Ascending aorta (tissue), 2 donors: ENCODE data around the gene BRF1. TPM values are rescaled to one million over a fixed set of nuclear protein-coding genes. Genes with fewer than 3 reads are reported as not detected.

Experiments used
- DNase-seq, 2 donors: peaks; one replicate each; pipeline ENCODE4 v3.0.0-alpha.2; 2019; ENCODE audit warnings: low spot score in 2 of 2
- H3K27ac ChIP-seq, 2 donors: fragments of 200-600 bp; sonication (generic); one replicate each; pipeline ENCODE4 v1.5.1; 2016 to 2017; ENCODE audit warnings: mild to moderate bottlenecking in 1 of 2
- H3K27me3 ChIP-seq: fragments of 200-600 bp; sonication (generic); one replicate; pipeline ENCODE4 v1.5.1; 2017
- H3K36me3 ChIP-seq, 2 donors: fragments of 200-600 bp; sonication (generic); one replicate each; pipeline ENCODE4 v1.5.1; 2016
- H3K4me1 ChIP-seq, 2 donors: fragments of 200-600 bp; sonication (generic); one replicate each; pipeline ENCODE4 v1.5.1; 2016 to 2017; ENCODE audit warnings: mild to moderate bottlenecking in 1 of 2
- H3K4me3 ChIP-seq, 2 donors: fragments of 200-600 bp; sonication (generic); one replicate each; pipeline ENCODE4 v1.5.1; 2016 to 2017; ENCODE audit warnings: mild to moderate bottlenecking in 1 of 2
- H3K9me3 ChIP-seq, 2 donors: fragments of 200-600 bp; sonication (generic); one replicate each; pipeline ENCODE4 v1.5.1; 2016
- intact Hi-C: fragments of 100-400 bp; cut with DNase I; formaldehyde crosslinking; loops from one replicate; pipeline ENCODE4 v1.15.1; 2023
- total RNA-seq: library from RNA; depleted of rRNA; stranded (reverse); fragments of >200 nt; gene quantifications from one replicate; pipeline ENCODE4 v1.1.0, GENCODE V29; 2016
- TF ChIP-seq, protein P1 (sequence below), 3 experiments: fragments of 200-600 bp in 2 of 3; fragments of 450-650 bp in 1 of 3; sonication (generic) in 2 of 3; IDR thresholded peaks; one replicate each; pipeline ENCODE4 v1.5.1; 2016 to 2019; ENCODE audit warnings: antibody characterized with exemption in 3 of 3, mild to moderate bottlenecking in 1 of 3, moderate library complexity in 1 of 3

BRF1 gene
- total RNA-seq, 1 donor from 2014 or later, result 60.9 TPM

- TF ChIP-seq, protein P1, sequence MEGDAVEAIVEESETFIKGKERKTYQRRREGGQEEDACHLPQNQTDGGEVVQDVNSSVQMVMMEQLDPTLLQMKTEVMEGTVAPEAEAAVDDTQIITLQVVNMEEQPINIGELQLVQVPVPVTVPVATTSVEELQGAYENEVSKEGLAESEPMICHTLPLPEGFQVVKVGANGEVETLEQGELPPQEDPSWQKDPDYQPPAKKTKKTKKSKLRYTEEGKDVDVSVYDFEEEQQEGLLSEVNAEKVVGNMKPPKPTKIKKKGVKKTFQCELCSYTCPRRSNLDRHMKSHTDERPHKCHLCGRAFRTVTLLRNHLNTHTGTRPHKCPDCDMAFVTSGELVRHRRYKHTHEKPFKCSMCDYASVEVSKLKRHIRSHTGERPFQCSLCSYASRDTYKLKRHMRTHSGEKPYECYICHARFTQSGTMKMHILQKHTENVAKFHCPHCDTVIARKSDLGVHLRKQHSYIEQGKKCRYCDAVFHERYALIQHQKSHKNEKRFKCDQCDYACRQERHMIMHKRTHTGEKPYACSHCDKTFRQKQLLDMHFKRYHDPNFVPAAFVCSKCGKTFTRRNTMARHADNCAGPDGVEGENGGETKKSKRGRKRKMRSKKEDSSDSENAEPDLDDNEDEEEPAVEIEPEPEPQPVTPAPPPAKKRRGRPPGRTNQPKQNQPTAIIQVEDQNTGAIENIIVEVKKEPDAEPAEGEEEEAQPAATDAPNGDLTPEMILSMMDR (IDR thresholded peaks at IDR 0.05), result no peak
- intact Hi-C loops, result no loop called here
- Histone ChIP-seq H3K4me1 (peaks cover 7 to 20% of the 10 kb centered on the region in 2 donors), H3K9me3 (no peaks in the 10 kb centered on the region), H3K36me3 (no peaks in the 10 kb centered on the region), H3K4me3 (no peak overlapping the region), H3K27me3 (no peaks in the 10 kb centered on the region), H3K27ac (no peak overlapping the region)
- no peak for DNase-seq
Observed at GRCh38 chr14:105172476-105172875, 128.3 kb downstream of the BRF1 start.

GRCh38 chr14:105171004-105171673 lies 129.7 kb downstream of the BRF1 start:
- Histone ChIP-seq H3K4me1 (peaks cover 7 to 23% of the 10 kb centered on the region in 2 donors), H3K9me3 (no peaks in the 10 kb centered on the region), H3K36me3 (no peaks in the 10 kb centered on the region), H3K27ac (peak overlapping the region in 1 of 2 donors; percentile 13), H3K27me3 (no peaks in the 10 kb centered on the region), H3K4me3 (no peak overlapping the region)
- no peak for DNase-seq
- TF ChIP-seq, protein P1 (IDR thresholded peaks at IDR 0.05), result no peak
- intact Hi-C loops, result no loop called here

- intact Hi-C loops, result loop anchor here (10.0 kb wide), 1 partner anchor 1285 kb away; no protein-coding TSS in a partner anchor
- Histone ChIP-seq H3K27ac (no peak overlapping the region), H3K4me3 (no peak overlapping the region), H3K4me1 (peaks cover 7 to 26% of the 10 kb centered on the region in 2 donors), H3K9me3 (no peaks in the 10 kb centered on the region), H3K36me3 (no peaks in the 10 kb centered on the region), H3K27me3 (no peaks in the 10 kb centered on the region)
- no peak for DNase-seq
- TF ChIP-seq, protein P1 (IDR thresholded peaks at IDR 0.05), result no peak
Observed at GRCh38 chr14:105169776-105170655, 130.8 kb downstream of the BRF1 start.

DNA sequence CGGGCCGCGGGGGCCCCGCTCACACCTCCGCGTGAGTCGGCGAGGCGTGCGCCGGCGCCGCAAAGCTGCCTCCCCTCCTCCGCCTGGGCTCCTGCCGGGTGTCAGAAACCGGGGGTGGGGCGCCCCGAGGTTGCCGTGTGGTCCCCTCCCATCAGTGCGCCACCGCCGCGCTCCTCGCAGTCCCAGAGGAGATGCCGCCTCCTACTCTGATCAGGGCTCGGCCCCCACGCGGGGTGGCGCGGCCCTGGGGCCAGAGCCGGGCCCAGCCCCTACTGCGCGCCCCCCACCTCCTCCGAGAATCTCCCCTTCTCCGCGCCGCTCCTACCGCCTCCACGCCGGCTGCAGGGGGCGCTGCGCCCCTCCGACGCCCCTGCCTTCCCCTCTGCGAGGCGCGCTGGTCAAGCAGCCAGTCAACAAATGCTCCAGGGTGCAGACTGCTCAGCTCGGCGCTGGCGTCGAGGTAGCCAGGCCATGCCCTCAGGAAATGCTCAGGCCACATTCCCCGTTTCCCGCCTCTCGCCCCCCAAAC lies 131.8 kb downstream of the BRF1 start:
- Histone ChIP-seq H3K4me3 (peak overlapping the region in 1 of 2 donors; percentile 57), H3K27me3 (no peaks in the 10 kb centered on the region), H3K4me1 (peaks cover 7 to 26% of the 10 kb centered on the region in 2 donors), H3K9me3 (no peaks in the 10 kb centered on the region), H3K36me3 (no peaks in the 10 kb centered on the region), H3K27ac (no peak overlapping the region)
- no peak for DNase-seq
- TF ChIP-seq, protein P1 (IDR thresholded peaks at IDR 0.05), result peak in 2 of 3 experiments; percentile 21 to 28
- intact Hi-C loops, result loop anchor here (10.0 kb wide), 1 partner anchor 1284 kb away; no protein-coding TSS in a partner anchor

DNA sequence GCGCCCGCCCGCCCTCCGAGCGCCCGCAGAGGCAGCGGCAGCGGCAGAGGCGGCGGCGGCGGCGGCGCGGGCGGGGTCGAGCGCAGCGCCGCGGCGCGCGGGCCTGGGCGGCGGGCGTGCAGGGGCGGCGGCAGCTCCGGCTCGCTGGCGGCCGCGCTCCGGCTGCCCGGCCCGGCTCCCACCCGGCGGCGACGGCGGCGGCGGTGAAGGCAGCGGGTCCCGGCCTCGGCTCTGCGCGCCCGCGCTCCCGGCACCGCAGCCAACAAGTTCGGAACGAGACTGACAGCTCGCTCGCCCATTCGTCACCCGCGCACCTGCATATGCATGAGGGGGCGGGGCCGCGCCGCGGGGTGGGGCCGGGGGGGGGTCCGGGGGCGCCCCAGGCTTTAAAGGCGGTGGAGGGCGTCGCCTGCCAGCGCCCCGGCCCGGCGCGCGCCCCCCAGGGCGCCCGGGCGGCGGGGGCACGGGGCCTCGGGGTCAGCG lies 132.3 kb downstream of the BRF1 start, which contains the start of gene JAG2:
Gene JAG2 (minus strand): TSS at position 281 of the 483 bp plus-strand sequence. CDS start 356 bp downstream, outside the sequence.
- TF ChIP-seq, protein P1 (IDR thresholded peaks at IDR 0.05), result no peak
- H3K27me3 ChIP-seq, result no peaks in the 10 kb centered on the region
- H3K36me3 ChIP-seq, result no peaks in the 10 kb centered on the region
- no peak for DNase-seq
- H3K9me3 ChIP-seq, result no peaks in the 10 kb centered on the region
- H3K4me1 ChIP-seq, result peaks cover 7 to 26% of the 10 kb centered on the region in 2 donors
- intact Hi-C loops, result loop anchor here (10.0 kb wide), 1 partner anchor 1284 kb away; no protein-coding TSS in a partner anchor
- H3K4me3 ChIP-seq, result peak within 1 kb of the TSS; percentile 54 to 57
- no peak within 1 kb of the TSS for H3K27ac ChIP-seq
